Stimulated activated CD4-positive, alpha-beta T cell treated with anti-CD3 and anti-CD28 coated beads, Interleukin-12 subunit alpha, Interleukin-12 subunit beta, amount 100 ng/mL, for 24 hours (primary cell): ENCODE measurements around the gene ANXA11.
"Not testable (repeated sequence)": the region's sequence is repeated elsewhere in the genome, so short reads cannot be mapped to it uniquely, and the experiment has no call there.

Source experiments
- DNase-seq, 2 experiments: peaks; one replicate each; pipeline ENCODE4 v3.0.0-alpha.2; 2020; ENCODE audit warnings: low read depth in 2 of 2

Gene ANXA11

DNA sequence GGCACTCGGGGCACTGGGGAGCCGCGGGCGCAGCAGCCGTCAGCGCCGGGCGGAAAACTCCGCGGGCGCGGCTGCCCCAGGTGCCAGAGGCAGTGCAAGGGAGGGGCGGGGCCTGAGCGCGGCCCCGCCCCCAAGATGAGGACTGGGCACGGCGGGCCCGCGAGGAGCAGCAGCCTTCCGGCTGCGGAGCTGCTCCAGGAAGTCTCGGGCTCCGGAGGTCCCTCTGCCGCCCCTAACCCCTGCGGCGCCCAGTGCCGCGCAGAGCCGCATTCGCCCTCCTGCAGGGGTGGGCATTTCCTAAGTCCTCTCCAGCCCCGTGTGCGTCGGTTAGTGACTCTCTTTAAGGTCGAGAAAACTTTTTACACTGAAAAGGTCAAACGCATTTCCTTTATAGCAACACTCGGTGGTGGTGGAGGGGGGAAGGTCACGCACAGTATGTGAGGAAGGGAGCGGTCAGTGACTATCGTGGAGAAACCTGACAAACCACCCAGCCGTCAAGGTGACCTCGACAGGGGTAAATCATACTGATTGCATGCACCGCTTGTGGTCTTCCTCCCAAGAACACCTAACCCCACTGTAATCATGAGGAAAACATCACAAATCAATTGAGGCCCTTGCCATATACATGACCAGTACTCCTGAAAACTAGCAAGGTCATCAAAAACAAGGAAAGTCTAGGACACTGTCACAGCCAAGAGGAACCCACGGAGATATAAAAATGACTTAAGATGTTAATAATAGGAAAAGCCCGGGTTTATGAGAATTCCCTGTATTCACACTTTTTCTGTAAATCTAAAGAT, at the start of gene ANXA11:
TSS of gene ANXA11 (minus strand) at position 61 of the 800 bp plus-strand sequence. CDS start 32,676 bp downstream, outside the sequence.
- DNase-seq, result peak; percentile 66 to 79

DNA sequence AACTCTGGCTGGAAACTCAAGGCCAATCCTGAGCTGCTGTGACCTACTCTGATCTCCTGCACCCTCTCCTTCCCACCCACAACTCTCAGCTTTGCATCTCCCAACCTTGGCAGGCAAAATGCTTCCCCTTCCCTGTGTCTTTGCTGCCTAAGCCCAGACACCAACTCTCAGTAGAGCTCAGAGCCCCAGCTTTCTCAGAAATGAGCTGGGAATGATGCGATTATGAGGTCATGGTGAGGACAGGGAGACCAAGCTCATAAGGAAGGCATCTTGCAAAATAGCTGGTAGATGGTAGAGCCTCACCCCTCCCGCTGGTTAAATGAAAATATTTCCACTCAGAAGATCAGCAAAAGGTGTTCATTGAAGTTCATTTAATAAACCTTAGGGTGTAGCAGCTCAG, 49.4 kb upstream of the ANXA11 start:
- DNase-seq, result not testable (repeated sequence)

DNA sequence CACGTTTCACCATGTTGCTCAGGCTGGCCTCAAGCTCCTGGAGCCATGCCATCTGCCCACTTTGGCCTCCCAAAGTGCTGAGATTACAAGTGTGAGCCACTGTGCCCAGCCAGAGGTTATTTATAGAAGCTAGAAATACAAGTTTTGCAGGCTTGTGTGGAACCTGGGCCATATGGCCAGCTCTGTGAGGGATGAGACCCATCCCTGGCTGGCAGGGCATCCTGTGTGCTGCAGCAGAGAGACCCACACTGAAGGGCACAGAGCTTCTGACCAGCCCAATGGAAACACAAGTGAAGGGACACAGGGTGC, 48.6 kb upstream of the ANXA11 start:
- DNase-seq, result not testable (repeated sequence)

DNA sequence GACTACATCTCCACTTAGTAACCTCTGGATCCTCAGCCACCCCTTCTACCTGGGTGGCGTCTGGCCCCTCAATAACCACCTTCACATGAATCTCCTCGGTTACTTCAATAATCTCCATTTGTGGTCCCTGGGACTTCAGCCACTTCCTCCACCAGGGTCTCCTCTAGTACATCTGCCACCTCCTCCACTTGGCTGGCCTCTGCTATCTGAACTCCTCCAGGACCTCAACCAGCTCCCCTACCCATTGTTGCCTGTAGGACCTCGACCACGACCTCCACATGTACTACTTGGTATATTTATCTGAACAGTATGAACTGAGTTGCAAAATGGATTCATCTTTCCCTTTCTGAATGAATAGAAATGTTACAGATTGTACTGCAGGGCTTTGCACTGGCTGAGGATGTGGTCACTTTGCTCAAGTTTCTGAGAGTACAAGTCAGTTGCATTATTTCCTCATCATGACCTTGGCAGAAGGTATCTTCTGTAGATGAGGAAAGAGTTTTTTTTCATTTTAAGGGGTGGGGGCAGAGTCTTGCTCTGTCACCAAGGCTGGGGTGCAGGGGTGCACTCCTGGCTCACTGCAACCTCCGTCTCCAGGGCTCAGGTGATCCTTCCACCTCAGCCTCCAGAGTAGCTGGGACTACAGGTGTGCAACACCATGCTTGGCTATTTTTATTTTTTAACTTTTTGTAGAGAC, 48.1 kb upstream of the ANXA11 start:
- no peak for DNase-seq

DNA sequence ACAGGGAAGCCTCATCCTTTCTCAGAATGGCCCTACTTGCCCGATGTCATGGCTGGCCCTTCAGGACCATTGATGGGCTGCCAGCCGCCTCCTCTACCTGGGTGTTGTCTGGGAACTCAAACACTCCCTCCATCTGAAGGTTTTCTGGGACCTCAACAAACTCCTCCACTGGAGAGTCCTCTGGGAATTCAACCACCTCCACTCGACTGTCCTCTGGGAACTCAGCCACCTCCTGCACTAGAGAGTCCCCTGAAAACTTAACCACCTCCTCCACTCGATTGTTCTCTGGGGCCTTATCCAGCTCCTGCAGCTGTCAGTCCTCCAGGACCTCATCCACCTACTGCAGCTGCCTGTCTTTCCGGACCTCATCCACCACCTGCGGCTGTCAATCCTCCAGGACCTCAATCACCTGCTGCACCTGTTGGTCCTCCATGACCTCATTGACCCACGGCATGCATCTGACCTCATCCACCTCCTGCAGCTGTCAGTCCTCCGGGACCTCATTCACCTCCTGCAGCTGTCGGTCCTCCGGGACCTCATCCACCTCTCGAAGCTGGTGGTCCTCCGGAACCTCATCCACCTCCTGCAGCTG, 47.1 kb upstream of the ANXA11 start:
- no peak for DNase-seq

DNA sequence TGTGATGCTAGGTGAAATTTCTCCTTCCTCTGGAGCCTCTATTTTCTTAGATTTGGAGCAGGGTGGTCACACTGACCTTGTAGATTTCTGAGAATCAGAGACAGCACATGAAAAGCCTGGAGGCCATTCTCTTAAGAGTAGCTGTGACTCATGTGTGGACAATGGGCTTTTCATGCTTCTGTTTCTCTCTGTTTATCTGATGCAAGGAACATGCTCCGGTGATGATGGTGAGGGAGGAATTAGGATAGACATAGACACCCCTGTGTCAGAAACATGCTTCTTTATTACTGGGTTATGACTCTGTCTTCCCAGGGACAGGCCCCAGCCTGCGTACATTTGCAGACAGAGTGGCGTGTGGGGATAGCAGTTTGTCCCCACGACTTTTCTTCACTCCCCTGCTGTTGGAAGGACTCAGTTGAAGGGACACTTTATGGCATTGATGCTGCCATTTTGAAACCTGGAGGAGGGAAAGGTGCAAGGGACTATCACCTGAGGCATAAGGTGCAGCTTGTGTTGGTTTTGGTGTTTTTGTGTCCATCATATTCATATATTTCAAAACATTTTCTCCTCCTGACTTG, 46.5 kb upstream of the ANXA11 start:
- DNase-seq, result not testable (repeated sequence)

DNA sequence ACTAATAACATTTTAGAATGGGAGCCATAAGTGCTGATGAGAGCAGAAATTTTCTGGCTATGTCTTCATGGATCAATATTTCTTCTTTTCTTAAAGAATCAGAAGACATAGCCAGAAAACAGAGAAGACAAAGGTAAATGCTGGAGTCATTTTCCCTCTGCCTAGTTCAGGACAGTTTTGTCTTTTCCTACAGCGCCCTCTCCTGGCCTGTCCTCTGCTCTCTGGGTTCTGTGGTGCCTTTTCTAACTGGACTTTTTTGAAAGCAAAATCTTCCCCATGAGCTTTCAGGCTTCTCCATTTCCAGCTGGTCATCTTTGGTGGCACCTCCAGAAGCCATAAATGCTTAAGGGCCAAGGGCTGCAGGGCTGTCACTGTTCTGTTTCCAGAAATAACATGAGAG, 45.1 kb upstream of the ANXA11 start:
- DNase-seq, result not testable (repeated sequence)

DNA sequence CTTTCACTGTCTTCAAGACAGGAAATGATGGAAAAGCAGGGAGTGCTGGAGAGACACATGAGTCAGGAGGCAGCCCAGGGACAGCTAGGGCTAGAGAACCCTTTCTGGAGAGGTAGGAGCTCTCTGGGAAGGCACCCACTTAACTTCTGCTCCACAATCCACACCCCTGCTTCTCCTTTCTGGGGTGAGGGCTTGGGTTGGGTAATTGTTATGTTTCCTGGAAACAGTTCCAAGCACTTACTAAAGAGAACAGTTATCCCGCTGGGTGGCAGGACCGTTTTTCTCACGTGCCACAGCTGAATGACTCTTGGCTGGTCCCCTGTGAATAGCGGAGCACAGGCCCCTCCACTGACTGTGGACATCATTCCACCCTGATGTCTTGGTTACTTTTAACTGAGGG, 44.6 kb upstream of the ANXA11 start:
- DNase-seq, result not testable (repeated sequence)

DNA sequence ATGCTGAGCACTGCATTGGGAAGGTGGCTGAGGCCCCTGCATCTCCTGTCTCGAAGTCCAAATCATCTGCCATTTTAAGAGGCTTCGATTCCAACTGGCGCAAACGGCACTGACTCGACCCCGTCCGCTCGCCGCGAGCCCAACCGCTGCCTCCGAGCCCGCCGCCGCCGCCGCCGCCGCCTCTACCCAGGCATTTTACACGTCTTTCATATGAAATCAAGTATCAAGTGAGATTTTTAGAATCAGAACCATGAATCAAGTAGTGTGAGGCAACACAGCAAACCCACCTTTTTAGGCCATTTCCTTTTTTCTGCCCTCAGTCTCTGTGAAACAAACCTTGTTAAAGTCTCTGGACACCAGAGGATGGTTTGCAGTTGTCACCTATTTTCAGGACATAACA, 42.3 kb upstream of the ANXA11 start:
- DNase-seq, result not testable (repeated sequence)

DNA sequence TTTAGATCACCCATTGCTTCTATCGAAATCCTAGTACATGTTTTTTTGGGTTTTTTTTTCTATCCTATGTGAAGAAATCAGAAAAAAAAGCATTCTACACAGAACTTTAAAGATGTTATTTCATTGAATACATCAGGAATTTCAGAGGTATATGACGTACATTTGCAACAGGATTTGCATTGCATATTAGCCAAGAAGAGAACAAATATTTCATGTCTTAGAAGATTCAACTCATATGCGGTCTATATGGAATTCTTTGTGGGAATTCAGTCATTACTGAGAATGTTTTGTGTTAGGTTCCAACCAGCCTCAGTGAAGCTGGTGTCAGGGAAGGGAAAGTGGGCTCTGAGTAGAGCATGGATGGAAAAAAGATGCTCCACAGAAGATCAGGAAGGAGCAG, 39.0 kb upstream of the ANXA11 start:
- not testable (repeated sequence) for DNase-seq

DNA sequence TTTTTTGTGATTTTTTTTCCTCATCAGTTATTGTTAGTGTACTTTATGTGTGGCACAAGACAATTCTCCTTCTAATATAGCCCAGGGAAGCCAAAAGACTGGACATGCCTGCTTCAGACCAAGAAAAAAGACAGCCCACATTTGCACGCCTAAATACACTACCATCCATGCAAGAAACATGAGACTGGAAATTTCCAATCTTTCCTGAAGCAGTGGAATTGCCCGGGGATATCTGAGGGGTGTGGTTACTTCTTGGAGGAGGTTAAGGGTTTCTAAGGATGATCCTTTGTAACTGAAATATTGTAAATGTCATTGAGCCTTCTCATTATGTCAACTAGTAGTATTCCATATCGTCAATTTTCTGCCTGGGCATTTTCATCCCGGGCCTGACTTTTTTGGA, 37.0 kb upstream of the ANXA11 start:
- not testable (repeated sequence) for DNase-seq

DNA sequence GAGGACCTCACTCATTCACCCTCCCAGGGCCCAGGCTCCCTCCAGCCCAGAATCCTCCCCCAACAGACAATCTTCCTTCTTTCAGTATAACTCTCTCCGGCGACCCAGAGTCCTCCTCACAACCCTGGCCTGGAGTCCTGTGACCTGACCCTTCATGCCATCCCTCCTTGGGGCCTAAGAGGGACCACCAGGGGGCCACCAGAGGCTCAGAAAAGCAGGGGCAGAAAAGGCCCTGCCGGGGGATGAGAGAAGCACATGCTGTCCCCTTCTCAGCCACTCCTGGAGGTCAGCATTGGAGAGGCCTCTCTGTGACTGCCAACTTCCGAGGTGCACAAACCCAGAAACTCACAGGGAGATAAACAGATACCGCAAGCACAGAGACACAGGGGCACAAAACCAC, 31.1 kb upstream of the ANXA11 start:
- DNase-seq, result not testable (repeated sequence)

DNA sequence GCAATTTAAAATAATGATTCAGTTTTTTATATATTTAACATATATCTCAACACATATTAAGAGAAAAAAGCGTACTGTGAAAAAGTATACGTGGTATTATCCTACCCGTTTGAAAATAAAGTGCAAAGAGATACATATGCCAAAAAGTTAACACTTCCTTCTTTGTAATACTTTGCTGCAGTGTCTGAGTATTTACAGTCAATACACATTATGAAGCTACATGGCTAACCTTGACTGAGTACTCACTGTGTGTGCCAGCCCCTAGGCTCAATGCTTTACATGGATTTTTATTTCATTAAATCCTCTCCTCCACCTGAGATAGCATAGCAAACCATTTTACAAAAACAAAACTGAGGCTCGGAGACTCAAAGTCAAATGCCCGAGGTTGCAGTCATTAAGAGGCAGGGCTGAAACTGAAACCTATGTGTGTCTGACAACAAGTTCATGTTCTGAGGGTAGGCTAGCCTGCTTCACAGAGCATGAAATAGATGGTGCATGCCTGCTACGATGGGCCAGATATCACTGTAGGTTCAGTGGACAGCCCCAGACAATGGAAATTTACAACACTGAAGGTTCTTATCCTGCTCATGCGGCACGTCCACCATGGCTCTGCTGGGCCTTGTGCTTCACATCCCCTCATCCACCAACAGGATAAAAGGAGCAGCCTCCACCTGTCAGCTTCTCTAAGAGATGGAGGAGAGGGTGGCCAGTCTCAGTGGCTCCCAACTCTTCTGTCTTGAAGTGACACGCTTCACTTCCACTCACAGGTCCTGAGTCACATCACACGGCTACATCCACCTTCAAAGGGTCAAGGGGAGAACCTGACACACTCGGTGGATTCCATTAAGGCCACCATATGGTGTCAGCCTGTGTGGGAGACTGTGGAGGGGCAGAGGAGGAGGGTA, 29.2 kb upstream of the ANXA11 start:
- DNase-seq, result not testable (repeated sequence)

DNA sequence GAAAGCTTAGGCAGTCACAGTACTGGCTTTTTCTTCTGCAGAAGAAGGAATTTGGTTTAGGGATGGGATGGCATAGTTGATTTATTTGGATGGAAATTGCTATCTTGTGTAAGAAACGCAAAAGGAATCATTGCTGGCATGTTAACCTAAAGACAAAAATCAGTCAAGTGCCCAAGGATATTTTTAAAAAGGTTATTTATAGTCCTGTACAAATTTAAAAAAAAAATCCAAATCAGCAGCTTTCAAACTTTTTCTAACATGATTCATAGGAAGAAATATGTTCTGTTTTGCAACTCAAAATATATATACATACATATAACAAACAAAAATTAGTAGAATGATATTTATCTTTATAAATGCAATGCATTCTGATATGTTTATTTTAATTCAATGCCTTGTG, 28.5 kb upstream of the ANXA11 start:
- DNase-seq, result not testable (repeated sequence)

DNA sequence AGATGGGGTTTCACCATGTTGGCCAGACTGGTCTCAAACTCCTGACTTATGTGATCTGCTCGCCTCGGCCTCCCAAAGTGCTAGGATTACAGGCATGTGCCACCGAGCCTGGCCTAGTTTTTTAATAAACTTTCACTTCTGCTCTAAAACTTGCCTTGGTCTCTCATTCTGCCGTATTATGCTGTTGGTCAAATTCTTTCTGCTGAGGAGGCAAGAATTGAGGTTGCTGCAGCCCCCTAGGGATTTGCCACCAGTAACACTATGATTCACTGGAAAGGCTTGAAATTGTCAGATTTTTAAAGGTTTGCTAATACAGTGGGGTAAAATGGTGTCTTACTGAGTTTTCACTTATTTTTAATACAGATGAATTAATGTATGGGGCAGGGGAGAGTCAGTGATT, 21.4 kb upstream of the ANXA11 start:
- DNase-seq, result not testable (repeated sequence)

DNA sequence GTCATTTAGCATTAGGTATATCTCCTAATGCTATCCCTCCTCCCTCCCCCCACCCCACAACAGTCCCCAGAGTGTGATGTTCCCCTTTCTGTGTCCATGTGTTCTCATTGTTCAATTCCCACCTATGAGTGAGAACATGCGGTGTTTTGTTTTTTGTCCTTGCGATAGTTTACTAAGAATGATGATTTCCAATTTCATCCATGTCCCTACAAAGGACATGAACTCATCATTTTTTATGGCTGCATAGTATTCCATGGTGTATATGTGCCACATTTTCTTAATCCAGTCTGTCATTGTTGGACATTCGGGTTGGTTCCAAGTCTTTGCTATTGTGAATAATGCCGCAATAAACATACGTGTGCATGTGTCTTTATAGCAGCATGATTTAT, 17.7 kb upstream of the ANXA11 start:
- DNase-seq, result not testable (repeated sequence)

DNA sequence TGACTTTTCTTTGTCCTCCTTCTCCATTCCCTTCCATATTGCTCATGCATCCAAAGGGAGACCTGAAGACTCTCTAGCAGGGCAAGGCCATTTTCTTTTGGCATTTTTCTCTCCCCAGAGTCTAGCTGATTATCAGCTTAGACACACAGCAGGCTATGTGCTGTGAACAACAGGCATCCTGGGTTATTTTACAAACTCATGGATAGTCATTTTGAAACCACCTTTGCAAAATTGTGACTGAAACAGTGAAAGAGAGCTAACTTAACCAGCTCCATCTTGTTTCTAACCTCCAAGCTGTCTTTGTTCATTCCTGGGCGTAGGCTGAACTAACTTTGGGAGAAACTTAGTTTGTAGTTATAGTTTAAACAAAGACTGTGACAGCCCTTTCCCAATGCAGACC, 13.5 kb upstream of the ANXA11 start:
- DNase-seq, result not testable (repeated sequence)

DNA sequence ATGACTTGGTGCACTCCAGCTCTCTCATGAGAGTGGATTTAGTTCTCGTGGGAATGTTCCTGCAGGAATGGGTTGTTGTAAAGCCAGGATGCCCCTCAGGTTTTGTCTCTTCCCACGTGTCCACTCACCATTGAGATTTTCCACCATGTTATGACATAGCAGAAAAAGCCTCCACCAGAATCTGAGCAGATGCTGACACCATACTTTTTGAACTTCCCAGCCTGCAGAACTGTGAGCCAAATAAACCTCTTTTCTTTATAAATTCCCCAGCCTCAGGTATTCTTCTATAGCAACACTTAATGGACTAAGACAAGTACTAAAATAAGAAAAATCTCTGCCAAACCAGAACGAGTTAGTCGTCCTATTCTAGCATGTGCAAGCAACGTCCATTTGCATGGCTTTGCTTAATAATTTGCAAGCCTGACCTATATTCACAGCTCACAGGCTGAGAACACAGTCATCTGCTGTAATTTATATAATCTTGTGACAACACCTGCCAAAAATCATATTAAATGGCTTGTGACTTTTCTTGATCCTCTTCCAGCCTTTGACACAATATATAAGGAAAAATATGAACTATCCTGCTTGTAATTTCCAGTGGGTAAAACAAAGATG, 9.1 kb upstream of the ANXA11 start:
- DNase-seq, result not testable (repeated sequence)

DNA sequence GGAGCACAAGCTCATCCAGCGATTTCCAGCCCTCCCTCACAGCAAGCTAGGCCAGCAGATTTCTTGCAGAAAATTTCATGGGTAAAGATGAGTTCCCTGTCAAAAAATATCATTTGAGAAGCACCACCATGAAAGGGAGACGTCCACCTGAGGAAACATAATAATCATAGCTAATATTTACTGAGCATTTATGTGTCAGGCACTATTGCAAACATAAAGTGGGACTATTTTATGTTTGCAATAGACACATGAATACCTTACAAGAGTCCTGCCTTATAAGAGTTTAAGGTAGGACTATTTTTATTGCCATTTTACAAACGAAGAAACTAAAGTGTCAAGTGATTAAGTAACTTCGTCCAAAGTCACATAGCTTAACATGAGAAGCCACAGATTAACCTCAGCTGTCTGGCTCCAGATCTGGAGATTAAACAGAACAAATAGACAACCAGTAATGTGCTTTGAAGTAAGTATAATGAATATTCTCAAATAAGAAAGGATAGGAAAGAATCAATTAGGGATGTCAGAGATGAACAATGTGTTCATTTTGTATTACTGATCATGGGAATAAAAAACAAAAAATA, 7.3 kb upstream of the ANXA11 start:
- not testable (repeated sequence) for DNase-seq

DNA sequence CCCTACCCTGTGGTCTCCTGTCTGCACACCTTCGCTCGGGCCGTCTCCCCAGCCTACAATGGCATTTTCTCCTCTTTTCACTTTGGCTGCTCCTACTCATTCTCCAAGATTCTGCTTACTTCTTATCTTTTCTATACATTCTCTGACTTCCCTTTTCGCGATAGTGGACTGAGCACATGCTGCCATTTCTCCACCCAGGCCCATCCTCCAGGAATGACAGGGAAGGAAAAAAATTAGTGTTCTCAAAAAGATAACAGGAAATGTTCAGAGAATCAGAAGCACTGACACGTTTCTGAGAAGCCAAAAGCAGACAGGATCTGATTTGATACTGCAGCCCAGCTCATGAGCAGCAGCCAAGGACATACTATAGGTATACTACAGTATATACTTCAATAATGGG, 6.4 kb upstream of the ANXA11 start:
- no peak for DNase-seq

DNA sequence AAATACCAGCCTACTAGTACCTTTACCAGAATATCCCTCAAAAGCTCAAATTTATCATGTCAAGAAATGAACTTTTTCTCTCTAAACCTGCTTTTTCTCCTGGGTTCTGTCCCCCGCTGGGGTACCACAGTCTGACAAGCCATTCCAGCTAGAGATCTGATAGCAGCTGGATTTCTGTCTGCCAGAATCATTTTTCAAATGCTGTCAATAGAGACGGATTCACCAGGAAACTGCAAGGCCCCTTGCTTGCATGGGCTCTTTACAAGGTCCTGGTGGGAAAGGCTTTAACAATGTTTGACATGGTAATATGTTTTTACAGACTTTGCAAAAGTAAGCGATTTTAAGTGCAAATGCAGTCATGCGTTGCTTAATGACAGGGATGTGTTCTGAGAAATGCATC, 4.9 kb upstream of the ANXA11 start:
- DNase-seq, result no peak
